Placental epithelial cell (primary cell): Measurements from ENCODE around the gene SEMA3G. TPM values are rescaled to one million over a fixed set of nuclear protein-coding genes. Genes with fewer than 3 reads are reported as not detected.

Experiments used
- total RNA-seq: library from RNA; depleted of rRNA; stranded (reverse); fragments of >200 nt; gene quantifications from 2 replicates; pipeline ENCODE4 v1.2.3, GENCODE V29; 2012

The SEMA3G gene
- not detected in 2 replicates for total RNA-seq

DNA sequence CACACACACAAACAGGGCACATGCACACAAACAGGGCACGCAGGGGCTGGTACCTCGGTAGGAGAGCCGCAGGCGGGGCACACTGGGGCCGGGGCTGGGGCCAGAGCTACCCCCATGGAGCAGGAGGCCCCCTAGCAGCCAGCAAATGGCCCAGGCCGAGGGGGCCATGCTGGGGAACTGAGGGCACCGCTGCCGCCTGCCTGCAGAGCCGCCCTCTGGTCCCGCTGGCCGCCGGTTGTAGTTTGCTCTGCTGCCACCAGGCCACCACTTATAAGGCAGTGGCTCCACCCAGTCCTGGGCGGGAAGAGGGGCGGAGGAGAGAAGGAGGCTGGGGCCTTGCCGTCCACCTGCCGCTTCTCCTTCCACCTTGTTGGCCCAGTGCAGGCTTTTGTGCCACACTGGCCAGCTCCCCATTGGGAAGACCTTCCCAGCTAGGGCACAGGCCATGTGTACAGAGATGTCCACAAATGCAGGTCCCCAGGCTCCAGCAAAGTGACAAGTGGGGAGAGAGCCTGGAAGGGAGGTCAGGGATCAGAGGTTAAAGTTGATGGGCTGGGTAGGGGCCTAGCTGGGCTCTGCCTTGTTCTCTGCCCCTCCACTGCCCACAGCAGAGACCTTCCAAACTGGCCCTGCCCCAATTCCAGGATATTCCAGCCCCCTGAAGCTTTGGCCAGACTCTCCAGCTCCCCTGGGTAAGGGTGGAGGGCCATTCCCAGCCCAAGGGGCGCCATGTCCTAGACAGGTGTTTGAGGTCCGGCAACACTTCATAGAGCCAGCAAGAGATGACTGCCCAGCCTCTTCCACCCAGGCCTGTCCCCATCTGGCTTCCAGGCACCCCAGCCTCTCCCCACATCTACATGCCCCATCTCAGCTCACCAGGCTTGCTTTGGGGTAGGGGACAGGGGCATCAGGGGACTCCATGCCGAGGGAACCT, at the start of gene SEMA3G:
Gene SEMA3G (minus strand): TSS at position 244 of the 934 bp plus-strand sequence. CDS start 76 bp downstream, at position 168.

DNA sequence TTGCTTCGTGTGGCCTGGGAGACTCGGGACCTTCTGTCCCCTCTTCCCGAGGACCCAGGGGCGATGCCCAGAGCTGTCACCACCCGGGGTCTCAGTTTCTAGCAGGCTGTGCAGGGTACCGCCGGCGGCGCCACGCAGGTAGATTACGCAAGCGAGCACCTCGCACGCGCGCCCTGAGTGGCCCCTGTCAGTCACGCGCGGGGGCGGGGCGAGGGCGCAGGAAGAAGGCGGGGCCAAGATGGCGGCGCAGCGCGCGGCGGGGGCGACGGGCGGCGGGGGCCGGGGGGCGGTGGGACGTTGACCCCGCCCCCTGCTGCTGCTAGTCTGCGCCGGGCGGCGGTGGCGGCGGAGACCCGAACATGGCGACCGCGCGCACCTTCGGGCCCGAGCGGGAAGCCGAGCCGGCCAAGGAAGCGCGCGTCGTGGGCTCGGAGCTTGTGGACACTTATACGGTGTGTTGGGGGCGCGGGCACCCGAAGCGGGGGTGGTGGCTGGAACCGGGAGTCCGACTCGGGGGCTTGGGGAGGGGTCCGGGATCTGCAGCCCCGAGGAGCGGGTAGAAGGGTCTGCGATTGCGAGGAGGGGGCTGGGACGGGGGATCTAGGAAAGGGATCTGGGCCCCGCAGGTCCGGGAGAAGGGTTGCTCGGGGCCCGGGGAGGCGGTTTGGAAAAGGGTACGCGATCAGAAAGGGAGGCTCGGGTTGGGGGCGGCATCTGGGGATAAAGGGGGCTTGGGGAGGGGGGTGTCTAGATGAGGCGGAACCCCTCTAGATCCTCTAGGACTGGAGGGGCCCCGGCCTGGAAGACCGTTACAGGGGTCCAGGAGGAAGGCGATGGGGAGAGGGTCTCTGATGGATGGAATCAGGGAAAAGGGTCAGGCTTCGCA, 10.6 kb upstream of the SEMA3G start, which contains the start of gene NISCH:
Gene NISCH (plus strand): TSS at position 322 of the 886 bp plus-strand sequence. CDS start 38 bp downstream, at position 360.

DNA sequence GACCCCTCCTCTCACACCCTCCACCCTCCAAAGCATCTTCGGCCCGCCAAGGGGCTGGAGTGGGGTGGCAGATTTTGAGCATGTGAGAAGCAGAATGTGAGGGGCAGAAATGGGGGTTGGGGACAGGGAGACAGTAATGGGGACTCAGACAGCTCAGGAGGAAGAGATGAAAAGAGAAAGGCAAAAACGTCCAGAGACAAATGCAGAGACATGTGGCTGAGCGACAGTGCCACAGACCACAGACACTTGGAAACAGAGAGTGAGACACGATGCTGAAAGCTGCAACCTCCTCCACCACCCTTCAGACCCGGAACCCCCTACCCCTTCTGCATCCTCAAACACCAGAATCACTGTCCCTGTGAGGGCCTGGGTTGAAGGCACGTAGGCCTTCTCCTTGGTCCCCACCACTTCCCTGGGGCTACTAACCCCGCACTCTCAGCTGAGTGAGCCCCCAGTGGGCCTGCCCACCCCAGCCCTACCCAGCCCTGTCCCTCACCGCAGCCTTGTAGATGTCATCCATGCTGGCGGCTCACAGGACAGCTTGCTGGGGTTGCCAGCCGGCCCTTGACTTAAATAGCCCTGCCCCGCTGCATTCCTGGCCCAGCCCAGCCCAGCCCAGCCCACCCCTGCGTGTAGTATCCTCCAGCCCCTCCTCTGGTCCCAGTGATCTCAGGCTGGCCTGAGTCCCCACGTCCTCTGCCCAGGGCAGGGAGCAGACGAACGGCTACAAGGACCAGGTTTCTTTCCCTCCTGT, 8.8 kb upstream of the SEMA3G start, which contains the start of gene TNNC1:
Gene TNNC1 (minus strand): TSS at position 546 of the 754 bp plus-strand sequence. CDS start 26 bp downstream, at position 520.

Other genes with a start within 250 kb of the SEMA3G start
- gene ALAS1, start 246.9 kb downstream of the SEMA3G start, total RNA-seq: 32.2 and 34.3 TPM in 2 replicates
- gene TLR9, start 219.5 kb downstream of the SEMA3G start, total RNA-seq: under 0.01 and 0.11 TPM in 2 replicates
- gene TWF2, start 205.9 kb downstream of the SEMA3G start, total RNA-seq: 108 and 160 TPM in 2 replicates
- gene PPM1M, start 199.3 kb downstream of the SEMA3G start, total RNA-seq: 23.3 and 34.5 TPM in 2 replicates
- 44.4 and 46.0 TPM in 2 replicates for gene WDR82, start 166.5 kb downstream of the SEMA3G start, total RNA-seq
- 5.9 and 9.1 TPM in 2 replicates for gene GLYCTK, start 157.3 kb downstream of the SEMA3G start, total RNA-seq
- gene DNAH1, start 128.8 kb downstream of the SEMA3G start, total RNA-seq: 7.9 TPM in 2 replicates
- 70.7 and 76.1 TPM in 2 replicates for gene BAP1, start 35.1 kb downstream of the SEMA3G start, total RNA-seq
- gene PHF7, start 34.4 kb downstream of the SEMA3G start, total RNA-seq: 0.87 and 2.7 TPM in 2 replicates
- 2.2 and 3.5 TPM in 2 replicates for gene TNNC1, start 8.9 kb upstream of the SEMA3G start, total RNA-seq
- gene NISCH, start 10.5 kb upstream of the SEMA3G start, total RNA-seq: 66.2 and 93.0 TPM in 2 replicates
- gene STAB1, start 50.2 kb upstream of the SEMA3G start, total RNA-seq: 0.22 and 0.39 TPM in 2 replicates
- gene NT5DC2, start 88.8 kb upstream of the SEMA3G start, total RNA-seq: 113 and 281 TPM in 2 replicates
- gene UQCC5, start 91.5 kb upstream of the SEMA3G start, total RNA-seq: 1.3 and 9.0 TPM in 2 replicates
- gene PBRM1, start 240.8 kb upstream of the SEMA3G start, total RNA-seq: 70.3 and 83.8 TPM in 2 replicates
- gene GNL3, start 240.9 kb upstream of the SEMA3G start, total RNA-seq: 71.1 and 72.2 TPM in 2 replicates